Suprapubic skin (tissue), 4 donors: ENCODE measurements around the gene ANKRD40CL. TPM values are rescaled to one million over a fixed set of nuclear protein-coding genes. Genes with fewer than 3 reads are reported as not detected.

ENCODE experiments used
- DNase-seq, 2 donors: peaks; one replicate each; pipeline ENCODE4 v3.0.0-alpha.2; 2019; ENCODE audit warnings: low spot score in 2 of 2
- H3K27ac ChIP-seq: fragments of 200-600 bp; sonication (generic); one replicate; pipeline ENCODE4 v1.5.1; 2019
- H3K27me3 ChIP-seq: fragments of 200-600 bp; sonication (generic); one replicate; pipeline ENCODE4 v1.5.1; 2019
- H3K36me3 ChIP-seq: fragments of 200-600 bp; sonication (generic); one replicate; pipeline ENCODE4 v1.5.1; 2019
- H3K4me1 ChIP-seq: fragments of 200-600 bp; sonication (generic); one replicate; pipeline ENCODE4 v1.5.1; 2019
- H3K4me3 ChIP-seq: fragments of 200-600 bp; sonication (generic); one replicate; pipeline ENCODE4 v1.5.1; 2019; ENCODE audit warnings: mild to moderate bottlenecking
- H3K9me3 ChIP-seq: fragments of 200-600 bp; sonication (generic); one replicate; pipeline ENCODE4 v1.5.1; 2019
- EP300 ChIP-seq: sonication (generic); formaldehyde crosslinking; IDR thresholded peaks from one replicate; pipeline ENCODE4 v1.6.1; 2017; ENCODE audit warnings: antibody characterized with exemption
- POLR2A ChIP-seq, 2 donors: fragments of 450-650 bp; IDR thresholded peaks; one replicate each; pipeline ENCODE4 v1.6.1; 2017; ENCODE audit warnings: antibody characterized with exemption in 2 of 2, mild to moderate bottlenecking in 2 of 2, moderate library complexity in 2 of 2
- POLR2AphosphoS5 ChIP-seq, 3 donors: sonication (generic); formaldehyde crosslinking; IDR thresholded peaks; one replicate each; pipeline ENCODE4 v1.6.1; 2017; ENCODE audit warnings: antibody characterized with exemption in 3 of 3
- WGBS: methylation state at CpG from one replicate; pipeline ENCODE4 v1.1.5; 2018; 5-methylcytosine and 5-hydroxymethylcytosine counted together
- total RNA-seq, 4 donors: library from RNA; depleted of rRNA; stranded (reverse); fragments of >200 nt; gene quantifications; one replicate each; pipeline ENCODE4 v1.1.0, GENCODE V29; 2016
- TF ChIP-seq, protein P1 (sequence below), 2 donors: fragments of 200-600 bp in 1 of 2; fragments of 450-650 bp in 1 of 2; sonication (generic) in 1 of 2; IDR thresholded peaks; one replicate each; pipeline ENCODE4 v1.5.1; 2016 to 2019; ENCODE audit warnings: antibody characterized with exemption in 2 of 2, mild to moderate bottlenecking in 1 of 2, moderate library complexity in 1 of 2

Gene ANKRD40CL
- total RNA-seq, 4 donors from 2014 or later: not detected

DNA sequence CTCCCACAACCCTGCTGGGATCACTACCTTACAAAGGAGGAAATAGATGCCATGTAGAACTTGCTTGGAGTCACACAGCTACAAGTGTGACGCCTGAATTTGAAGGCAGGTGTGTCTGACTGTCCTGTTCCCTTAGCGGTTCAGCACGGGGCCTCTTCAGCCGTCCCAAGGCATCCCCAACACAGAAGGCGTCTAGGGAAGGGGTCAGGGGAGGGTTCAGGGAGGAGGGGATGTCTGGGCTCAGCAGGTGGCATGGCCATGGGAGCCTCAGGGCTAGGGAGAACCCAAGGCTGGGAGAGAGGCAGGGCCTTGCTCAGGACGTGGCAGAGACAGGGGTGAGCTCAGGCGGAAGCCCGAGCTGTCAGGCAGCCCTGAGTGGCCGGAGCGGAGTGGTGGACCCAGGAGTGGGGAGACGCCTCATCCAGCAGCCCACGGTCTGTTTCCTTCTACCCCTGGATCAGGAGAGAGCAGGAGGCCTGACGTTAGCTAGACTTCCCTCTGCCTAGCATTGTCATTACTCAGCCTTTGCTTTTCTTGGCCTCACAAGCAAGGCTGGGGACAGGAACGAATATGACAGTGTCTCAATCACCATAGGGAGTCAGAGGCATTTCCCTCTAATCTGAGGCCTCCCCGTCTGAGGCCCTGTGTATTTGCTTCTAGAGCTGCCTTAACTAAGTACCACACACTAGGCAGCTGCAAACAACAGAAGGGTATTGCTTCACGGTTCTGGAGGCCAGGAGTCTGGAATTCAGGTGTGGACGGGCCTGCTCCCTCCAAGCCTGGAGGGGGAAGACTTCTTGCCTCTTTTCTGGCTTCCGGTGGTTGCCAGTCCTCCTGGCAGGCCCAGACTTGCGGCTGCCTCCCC lies 31.3 kb upstream of the ANKRD40CL start:
- 78% methylated on average over 16 of the region's 19 CpGs for WGBS
- H3K27me3 ChIP-seq: no peaks in the 10 kb centered on the region
- H3K4me1 ChIP-seq: peaks cover 52% of the 10 kb centered on the region
- peak in 2 of 3 donors; percentile 58 to 64 for TF ChIP-seq POLR2AphosphoS5 (IDR thresholded peaks at IDR 0.05)
- TF ChIP-seq, protein P1, sequence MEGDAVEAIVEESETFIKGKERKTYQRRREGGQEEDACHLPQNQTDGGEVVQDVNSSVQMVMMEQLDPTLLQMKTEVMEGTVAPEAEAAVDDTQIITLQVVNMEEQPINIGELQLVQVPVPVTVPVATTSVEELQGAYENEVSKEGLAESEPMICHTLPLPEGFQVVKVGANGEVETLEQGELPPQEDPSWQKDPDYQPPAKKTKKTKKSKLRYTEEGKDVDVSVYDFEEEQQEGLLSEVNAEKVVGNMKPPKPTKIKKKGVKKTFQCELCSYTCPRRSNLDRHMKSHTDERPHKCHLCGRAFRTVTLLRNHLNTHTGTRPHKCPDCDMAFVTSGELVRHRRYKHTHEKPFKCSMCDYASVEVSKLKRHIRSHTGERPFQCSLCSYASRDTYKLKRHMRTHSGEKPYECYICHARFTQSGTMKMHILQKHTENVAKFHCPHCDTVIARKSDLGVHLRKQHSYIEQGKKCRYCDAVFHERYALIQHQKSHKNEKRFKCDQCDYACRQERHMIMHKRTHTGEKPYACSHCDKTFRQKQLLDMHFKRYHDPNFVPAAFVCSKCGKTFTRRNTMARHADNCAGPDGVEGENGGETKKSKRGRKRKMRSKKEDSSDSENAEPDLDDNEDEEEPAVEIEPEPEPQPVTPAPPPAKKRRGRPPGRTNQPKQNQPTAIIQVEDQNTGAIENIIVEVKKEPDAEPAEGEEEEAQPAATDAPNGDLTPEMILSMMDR (IDR thresholded peaks at IDR 0.05): no peak
- H3K36me3 ChIP-seq: no peaks in the 10 kb centered on the region
- H3K27ac ChIP-seq: peak overlapping the region; percentile 87
- no peak for DNase-seq
- no peak overlapping the region for H3K4me3 ChIP-seq
- H3K9me3 ChIP-seq: no peaks in the 10 kb centered on the region

DNA sequence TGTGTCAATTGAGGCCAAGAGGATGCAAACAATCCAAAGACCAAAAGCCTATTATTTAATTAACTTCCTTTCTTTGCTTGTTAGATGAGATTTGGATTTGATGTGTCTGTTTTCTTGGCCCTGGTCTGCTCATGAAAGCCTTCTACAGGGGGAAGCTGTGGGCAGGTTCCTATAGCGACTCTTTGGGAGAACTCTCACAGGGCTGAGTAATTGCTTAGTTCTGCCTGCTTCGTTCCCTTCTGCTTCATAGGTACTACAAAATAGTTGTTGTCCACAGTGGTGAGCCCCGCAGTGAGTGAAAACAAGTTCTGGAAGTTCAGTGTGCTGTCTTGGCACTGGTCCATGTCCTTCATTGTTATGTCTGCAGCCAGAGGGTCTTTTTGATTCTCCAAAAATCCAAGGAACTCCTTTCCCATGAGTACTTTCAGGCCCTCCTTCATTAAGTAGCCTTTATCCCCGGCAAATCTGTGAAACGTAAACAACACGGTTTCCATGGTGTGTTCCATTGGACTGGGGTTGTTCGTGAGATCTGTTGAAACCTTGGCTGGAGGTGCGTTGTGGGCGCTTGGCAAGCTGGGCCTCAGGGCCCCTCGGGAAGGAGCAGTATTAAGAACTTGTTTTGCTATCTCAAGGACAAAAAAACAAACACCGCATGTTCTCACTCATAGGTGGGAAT lies 30.0 kb upstream of the ANKRD40CL start:
- Histone ChIP-seq H3K4me1 (peaks cover 47% of the 10 kb centered on the region), H3K36me3 (no peaks in the 10 kb centered on the region), H3K27ac (peak overlapping the region; percentile 62), H3K4me3 (no peak overlapping the region), H3K9me3 (no peaks in the 10 kb centered on the region), H3K27me3 (no peaks in the 10 kb centered on the region)
- 51% methylated on average over 11 of the region's 11 CpGs for WGBS
- TF ChIP-seq EP300: no peak
- no peak for TF ChIP-seq POLR2A (IDR thresholded peaks at IDR 0.05)
- DNase-seq: no peak

DNA sequence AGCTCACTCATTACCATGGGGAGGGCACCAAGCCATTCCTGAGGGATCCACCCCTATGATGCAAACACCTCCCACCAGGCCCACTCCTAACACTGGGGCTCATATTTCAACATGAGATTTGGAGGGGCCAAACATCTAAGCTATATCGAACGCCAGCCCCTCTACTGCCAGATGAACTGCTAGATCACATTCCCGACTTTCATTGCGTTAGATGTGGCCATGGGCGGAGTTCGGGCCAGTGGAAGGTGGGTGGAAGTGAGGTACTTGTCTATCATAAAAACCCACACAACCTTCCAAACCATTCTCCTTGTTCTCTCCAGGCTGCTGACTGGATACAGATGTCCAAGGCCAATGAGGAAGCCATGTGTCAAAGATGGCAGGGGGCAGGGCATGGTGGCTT lies 27.0 kb upstream of the ANKRD40CL start:
- DNase-seq: no peak
- Histone ChIP-seq H3K4me3 (no peak overlapping the region), H3K4me1 (peaks cover 27% of the 10 kb centered on the region), H3K27me3 (no peaks in the 10 kb centered on the region), H3K9me3 (no peaks in the 10 kb centered on the region), H3K36me3 (no peaks in the 10 kb centered on the region), H3K27ac (no peak overlapping the region)
- no peak for TF ChIP-seq POLR2AphosphoS5 (IDR thresholded peaks at IDR 0.05)
- TF ChIP-seq, protein P1 (IDR thresholded peaks at IDR 0.05): no peak
- no peak for TF ChIP-seq POLR2A (IDR thresholded peaks at IDR 0.05)
- TF ChIP-seq EP300: no peak
- 86% methylated on average over 6 of the region's 6 CpGs for WGBS

DNA sequence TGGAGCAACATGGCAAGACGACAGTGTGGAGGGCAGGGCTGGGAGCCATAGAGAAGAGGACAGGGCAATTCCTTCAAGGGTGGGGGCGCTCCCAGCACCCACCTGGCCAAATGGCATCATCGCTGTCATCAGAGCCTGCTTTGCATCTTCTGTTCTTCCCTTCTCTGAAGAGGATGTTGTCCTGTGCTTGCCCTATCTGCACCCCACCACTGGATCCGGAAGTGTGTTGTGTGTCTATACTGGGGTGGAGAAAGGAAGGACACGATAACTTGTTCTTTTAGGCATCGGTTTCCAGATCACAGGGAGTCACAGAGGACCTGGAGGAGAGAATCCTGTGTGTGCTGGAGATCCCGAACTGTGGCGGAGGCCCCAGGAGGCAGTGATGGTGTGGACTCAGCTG lies 25.7 kb upstream of the ANKRD40CL start:
- 95% methylated on average over 8 of the region's 8 CpGs for WGBS
- TF ChIP-seq, protein P1 (IDR thresholded peaks at IDR 0.05): no peak
- TF ChIP-seq POLR2A (IDR thresholded peaks at IDR 0.05) (no peak), POLR2AphosphoS5 (IDR thresholded peaks at IDR 0.05) (no peak), EP300 (no peak)
- H3K27me3 ChIP-seq: no peaks in the 10 kb centered on the region
- H3K4me1 ChIP-seq: peaks cover 16% of the 10 kb centered on the region
- no peaks in the 10 kb centered on the region for H3K9me3 ChIP-seq
- DNase-seq: no peak
- no peak overlapping the region for H3K4me3 ChIP-seq
- no peaks in the 10 kb centered on the region for H3K36me3 ChIP-seq
- no peak overlapping the region for H3K27ac ChIP-seq

DNA sequence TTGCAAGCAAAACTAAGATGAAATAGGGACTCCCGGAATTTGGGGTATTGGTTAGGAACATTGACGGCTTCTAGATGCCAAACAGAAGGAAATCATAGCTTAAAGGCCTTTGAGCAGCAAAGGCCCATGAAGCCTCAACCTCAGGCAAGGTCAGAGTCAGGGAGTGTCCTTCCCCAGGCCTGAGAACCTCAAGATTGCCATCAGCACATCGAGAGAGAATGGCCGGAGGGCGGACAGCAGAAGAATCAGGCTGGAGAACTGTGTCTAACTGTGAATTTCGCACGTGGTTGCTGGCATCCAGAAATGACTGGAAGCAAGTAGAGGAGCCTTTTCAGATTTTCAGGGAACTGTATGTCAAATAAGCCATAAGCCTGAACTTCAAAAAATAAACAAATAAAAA lies 24.8 kb upstream of the ANKRD40CL start:
- TF ChIP-seq, protein P1 (IDR thresholded peaks at IDR 0.05): no peak
- Histone ChIP-seq H3K27ac (no peak overlapping the region), H3K4me3 (no peak overlapping the region), H3K4me1 (peaks cover 10% of the 10 kb centered on the region), H3K36me3 (no peaks in the 10 kb centered on the region), H3K27me3 (no peaks in the 10 kb centered on the region), H3K9me3 (no peaks in the 10 kb centered on the region)
- no peak for DNase-seq
- WGBS: 88% methylated on average over 7 of the region's 7 CpGs
